ENCODE measurements around the gene HAUS3.

The HAUS3 gene

GRCh38 chr4:2258091-2259035 is 16.4 kb upstream of the HAUS3 start:
- Histone ChIP-seq H3K27ac (no peak overlapping the region), H3K27me3 (ENCODE audit: insufficient read depth, low read depth, severe bottlenecking) (no peaks in the 10 kb centered on the region), H3K4me3 (ENCODE audit: low read depth, low read length) (no peak overlapping the region), H3K36me3 (peaks cover 58% of the 10 kb centered on the region), H3K9me3 (ENCODE audit: severe bottlenecking) (no peaks in the 10 kb centered on the region)
- no peak for DNase-seq
- no peak for TF ChIP-seq CTCF (IDR thresholded peaks at IDR 0.05; ENCODE audit: low read depth, low read length)

DNA sequence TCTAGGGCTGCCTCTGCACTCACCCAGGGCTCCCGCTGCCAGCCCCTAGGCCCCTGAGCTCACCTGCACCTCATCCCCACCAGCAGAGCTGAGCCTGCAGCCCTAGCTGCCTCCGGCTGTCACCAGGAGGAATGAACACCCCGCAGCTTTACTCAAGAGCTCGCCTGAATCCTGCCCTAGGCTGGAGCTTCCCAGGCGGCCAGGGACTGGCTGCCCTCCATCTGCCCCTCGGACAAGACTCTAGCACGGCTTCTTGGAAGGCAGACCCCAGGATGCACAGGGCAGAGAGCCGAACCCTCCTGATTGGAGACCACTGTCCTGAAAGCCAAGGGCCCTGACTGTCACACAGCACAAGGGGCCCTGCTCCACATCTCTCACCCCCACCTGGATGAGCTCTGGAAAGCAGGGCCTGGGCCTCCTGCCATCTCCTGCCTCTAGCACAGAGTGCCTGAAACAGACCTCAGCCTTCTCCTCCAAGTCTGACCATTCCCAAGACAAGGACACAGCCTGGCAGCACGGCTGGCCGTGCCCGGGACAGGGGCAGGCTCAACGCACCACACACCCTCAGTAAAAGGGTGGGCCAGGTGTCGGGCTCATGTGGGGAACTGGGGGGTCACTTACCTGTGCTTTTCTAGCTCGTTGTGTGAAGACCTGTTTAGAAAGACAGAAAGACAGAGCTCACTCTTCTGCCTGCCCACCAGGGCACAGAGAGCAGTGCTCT is 15.6 kb upstream of the HAUS3 start:
- Histone ChIP-seq H3K27me3 (ENCODE audit: insufficient read depth, low read depth, severe bottlenecking) (no peaks in the 10 kb centered on the region), H3K4me3 (ENCODE audit: low read depth, low read length) (no peak overlapping the region), H3K36me3 (peaks cover 58% of the 10 kb centered on the region), H3K27ac (no peak overlapping the region), H3K9me3 (ENCODE audit: severe bottlenecking) (no peaks in the 10 kb centered on the region)
- DNase-seq = no peak
- no peak for TF ChIP-seq CTCF (IDR thresholded peaks at IDR 0.05; ENCODE audit: low read depth, low read length)

- Histone ChIP-seq H3K27ac (no peak overlapping the region), H3K27me3 (ENCODE audit: insufficient read depth, low read depth, severe bottlenecking) (no peaks in the 10 kb centered on the region), H3K4me3 (ENCODE audit: low read depth, low read length) (no peak overlapping the region), H3K9me3 (ENCODE audit: severe bottlenecking) (no peaks in the 10 kb centered on the region), H3K36me3 (peaks cover 58% of the 10 kb centered on the region)
- no peak for DNase-seq
- no peak for TF ChIP-seq CTCF (IDR thresholded peaks at IDR 0.05; ENCODE audit: low read depth, low read length)
Observed at GRCh38 chr4:2256781-2257191, 14.9 kb upstream of the HAUS3 start.

- no peaks in the 10 kb centered on the region for H3K9me3 ChIP-seq (ENCODE audit: severe bottlenecking)
- H3K36me3 ChIP-seq = peaks cover 61% of the 10 kb centered on the region
- TF ChIP-seq CTCF (IDR thresholded peaks at IDR 0.05; ENCODE audit: low read depth, low read length) = no peak
- no peak overlapping the region for H3K27ac ChIP-seq
- H3K4me3 ChIP-seq (ENCODE audit: low read depth, low read length) = no peak overlapping the region
- H3K27me3 ChIP-seq (ENCODE audit: insufficient read depth, low read depth, severe bottlenecking) = no peaks in the 10 kb centered on the region
- DNase-seq = no peak
Observed at GRCh38 chr4:2256156-2256731, 14.3 kb upstream of the HAUS3 start.

GRCh38 chr4:2255501-2256155 is 13.7 kb upstream of the HAUS3 start:
- no peak for TF ChIP-seq CTCF (IDR thresholded peaks at IDR 0.05; ENCODE audit: low read depth, low read length)
- H3K27ac ChIP-seq = no peak overlapping the region

More at GRCh38 chr4:2255501-2256155, 13.7 kb upstream of the HAUS3 start:
- Histone ChIP-seq H3K36me3 (peaks cover 66% of the 10 kb centered on the region), H3K27me3 (ENCODE audit: insufficient read depth, low read depth, severe bottlenecking) (no peaks in the 10 kb centered on the region), H3K4me3 (ENCODE audit: low read depth, low read length) (no peak overlapping the region), H3K9me3 (ENCODE audit: severe bottlenecking) (no peaks in the 10 kb centered on the region)
- no peak for DNase-seq
